Measurements from ENCODE around the gene TP53I11.

DNA sequence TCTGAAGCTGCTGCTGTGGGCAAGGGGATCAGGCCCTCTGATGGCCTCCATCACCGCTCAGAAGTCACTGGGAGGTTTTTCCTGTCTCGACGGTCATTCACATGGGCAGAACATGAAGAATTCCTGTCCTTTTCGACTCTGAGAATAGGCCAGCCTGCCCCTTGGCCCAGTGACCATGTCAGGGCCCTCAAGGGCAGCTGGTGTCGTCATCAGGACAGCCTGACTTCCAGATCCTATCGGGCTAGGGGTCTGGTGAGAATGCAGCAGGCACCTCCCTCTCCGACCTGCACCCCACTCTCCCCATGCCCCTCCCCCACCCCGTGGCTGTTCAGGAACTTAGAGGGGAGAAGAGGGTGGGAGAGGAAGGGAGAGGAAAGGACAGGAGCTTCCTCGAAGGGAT lies 3.6 kb downstream of the TP53I11 start:
- TF ChIP-seq, protein P1, sequence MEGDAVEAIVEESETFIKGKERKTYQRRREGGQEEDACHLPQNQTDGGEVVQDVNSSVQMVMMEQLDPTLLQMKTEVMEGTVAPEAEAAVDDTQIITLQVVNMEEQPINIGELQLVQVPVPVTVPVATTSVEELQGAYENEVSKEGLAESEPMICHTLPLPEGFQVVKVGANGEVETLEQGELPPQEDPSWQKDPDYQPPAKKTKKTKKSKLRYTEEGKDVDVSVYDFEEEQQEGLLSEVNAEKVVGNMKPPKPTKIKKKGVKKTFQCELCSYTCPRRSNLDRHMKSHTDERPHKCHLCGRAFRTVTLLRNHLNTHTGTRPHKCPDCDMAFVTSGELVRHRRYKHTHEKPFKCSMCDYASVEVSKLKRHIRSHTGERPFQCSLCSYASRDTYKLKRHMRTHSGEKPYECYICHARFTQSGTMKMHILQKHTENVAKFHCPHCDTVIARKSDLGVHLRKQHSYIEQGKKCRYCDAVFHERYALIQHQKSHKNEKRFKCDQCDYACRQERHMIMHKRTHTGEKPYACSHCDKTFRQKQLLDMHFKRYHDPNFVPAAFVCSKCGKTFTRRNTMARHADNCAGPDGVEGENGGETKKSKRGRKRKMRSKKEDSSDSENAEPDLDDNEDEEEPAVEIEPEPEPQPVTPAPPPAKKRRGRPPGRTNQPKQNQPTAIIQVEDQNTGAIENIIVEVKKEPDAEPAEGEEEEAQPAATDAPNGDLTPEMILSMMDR (IDR thresholded peaks at IDR 0.05), result no peak
- TF ChIP-seq POLR2A (IDR thresholded peaks at IDR 0.05), result no peak

All from thyroid gland (tissue), 4 donors.